ENCODE measurements around the gene F5.

The F5 gene

DNA sequence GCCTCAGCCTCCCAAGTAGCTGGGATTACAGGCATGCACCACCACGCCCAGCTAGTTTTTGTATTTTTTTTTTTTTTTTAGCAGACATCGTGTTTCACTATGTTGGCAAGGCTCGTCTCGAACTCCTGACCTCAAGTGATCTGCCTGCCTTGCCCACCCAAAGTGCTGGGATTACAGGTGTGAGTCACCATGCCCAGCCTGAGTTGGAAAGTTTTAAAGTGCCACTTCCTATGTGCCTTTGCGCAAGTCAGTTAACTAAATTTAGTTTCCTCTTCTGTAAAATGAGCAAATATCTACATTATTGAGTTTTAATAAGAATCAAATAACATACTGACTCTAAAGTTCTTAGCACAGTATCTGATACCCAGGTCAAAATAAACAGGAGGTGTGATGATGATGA is 112.9 kb downstream of the F5 start:
- DNase-seq = no peak

DNA sequence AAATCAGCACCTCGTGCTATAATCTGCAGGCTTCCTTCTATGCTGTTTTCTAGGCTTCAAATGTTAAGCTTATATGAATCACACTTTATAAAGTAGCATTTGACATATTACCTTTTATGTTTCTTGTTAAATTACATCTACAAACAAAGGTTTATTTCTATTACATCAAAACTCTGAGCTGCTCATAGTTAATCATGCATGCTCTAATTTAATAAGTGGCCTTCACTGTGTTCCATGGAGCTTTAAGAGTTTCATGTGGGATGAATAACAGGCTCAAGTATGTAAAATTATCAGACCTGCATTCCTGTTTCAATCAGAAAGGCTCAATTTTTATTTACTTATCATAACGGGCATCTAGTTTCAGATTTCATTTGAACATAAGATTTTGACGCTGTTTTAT is 113.5 kb downstream of the F5 start:
- no peak for DNase-seq

DNA sequence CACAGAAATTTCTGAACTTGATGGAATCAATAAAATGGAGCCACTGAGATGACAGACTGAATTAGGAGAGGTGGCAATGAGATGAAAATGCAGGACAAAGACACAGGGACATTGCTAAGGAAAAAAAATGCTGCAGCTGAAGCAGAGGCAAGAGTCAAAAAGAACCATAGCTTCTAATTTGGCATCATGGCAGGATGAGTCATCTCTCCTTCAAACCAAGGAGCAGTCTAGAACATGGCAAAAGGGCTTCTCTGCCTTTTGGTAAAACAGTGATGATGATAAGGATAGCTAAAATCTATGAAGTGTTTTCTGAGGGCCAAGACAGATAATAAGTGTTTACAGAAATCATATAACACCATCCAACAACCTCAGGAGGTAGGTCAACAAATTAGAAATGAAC is 117.3 kb downstream of the F5 start:
- DNase-seq = no peak

DNA sequence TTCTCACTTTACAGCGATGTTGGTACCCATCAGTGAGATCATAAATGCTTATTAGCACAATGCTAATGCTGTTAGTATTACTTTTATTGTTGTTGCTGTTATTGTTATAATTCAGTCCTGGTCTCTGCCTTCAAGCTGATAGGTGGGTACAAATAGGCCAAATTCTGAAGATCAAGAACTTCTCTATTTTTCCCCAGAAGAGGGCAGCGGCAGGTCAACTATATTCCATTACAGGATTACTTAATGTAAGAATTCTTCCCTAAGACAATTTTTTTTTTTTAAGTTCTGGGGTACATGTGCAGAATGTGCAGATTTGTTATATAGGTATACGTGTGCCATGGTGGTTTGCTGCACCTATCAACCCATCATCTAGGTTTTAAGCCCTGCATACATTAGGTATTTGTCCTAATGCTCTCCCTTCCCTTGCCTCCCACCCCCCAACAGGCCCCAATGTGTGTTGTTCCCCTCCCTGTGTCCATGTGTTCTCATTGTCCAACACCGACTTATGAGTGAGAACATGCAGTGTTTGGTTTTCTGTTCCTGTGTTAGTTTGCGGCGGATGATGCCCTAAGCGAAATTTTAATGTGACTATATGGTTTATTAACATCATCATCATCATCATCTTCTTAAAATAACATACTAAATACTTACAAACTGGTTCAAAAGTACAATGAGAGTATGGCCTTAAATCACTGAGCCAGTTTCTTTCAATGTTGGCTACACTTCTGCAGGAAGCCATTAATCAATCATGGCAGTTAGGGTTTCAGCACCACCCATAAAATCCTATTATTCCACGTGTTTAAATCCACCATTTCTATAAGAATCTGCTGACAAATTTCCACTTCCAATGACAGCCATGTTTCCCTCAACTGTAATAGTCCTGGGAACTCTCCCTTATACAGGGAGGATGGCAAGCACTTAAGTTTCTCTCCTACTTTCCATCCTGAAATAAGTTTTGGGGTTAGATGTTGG is 119.7 kb downstream of the F5 start:
- peak; percentile 16 for DNase-seq

DNA sequence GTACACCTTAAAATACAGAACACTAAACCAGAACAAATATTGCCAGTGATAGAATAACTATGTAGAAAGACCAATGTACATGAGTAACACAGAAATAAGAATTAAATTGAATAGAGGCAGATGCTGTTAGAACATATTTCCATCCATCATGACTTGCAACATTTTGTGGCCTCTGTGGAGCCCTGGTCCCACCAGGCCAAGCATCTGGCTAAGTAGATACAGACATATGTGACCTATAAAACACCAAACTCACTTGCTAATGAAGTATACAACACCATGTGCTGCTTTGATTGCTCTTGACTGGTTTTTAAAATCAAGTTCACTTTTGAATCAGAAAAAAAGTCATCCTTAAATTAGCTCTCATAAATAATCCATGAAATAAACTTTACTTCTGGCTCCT is 121.0 kb downstream of the F5 start:
- no peak for DNase-seq
